PC-3 (cell line): ENCODE measurements around the gene TMEM123.

Source experiments
- EZH2 ChIP-seq: fragments of 300-600 bp; sonication (generic); IDR thresholded peaks from one replicate; pipeline ENCODE4 v1.6.1; 2017; ENCODE audit warnings: antibody characterized with exemption, mild to moderate bottlenecking, low read length; ENCODE audit not compliant: unreplicated experiment
- EZH2phosphoT487 ChIP-seq: fragments of 300-600 bp; sonication (generic); IDR thresholded peaks from 2 replicates; pipeline ENCODE4 v1.6.1; 2018; ENCODE audit warnings: mild to moderate bottlenecking, antibody characterized with exemption, low read length, borderline replicate concordance
- TF ChIP-seq, protein P1 (sequence below): fragments of 300-600 bp; sonication (generic); conservative IDR thresholded peaks from 2 replicates; pipeline ENCODE4 v1.5.1; 2017; ENCODE audit warnings: antibody characterized with exemption, low read depth, mild to moderate bottlenecking, low read length

DNA sequence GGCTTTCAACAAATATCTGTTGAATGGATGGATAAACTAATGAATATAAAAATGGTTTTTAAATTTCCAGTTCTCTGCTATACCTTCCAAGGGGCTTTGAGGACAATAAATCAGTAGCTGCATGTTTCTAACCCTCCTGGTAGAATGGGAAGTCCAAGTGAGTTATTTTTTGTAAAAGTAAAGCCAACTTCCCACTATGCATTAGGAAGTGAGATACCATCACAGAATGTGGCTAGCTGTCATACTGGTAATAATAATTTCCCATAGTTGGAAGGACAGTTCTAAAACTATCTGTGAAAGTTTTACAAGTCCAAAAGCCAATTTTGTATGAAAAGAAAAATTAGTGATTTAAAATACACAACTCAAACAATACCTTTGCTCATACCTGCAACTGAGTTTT is 50.0 kb downstream of the TMEM123 start:
- TF ChIP-seq, protein P1, sequence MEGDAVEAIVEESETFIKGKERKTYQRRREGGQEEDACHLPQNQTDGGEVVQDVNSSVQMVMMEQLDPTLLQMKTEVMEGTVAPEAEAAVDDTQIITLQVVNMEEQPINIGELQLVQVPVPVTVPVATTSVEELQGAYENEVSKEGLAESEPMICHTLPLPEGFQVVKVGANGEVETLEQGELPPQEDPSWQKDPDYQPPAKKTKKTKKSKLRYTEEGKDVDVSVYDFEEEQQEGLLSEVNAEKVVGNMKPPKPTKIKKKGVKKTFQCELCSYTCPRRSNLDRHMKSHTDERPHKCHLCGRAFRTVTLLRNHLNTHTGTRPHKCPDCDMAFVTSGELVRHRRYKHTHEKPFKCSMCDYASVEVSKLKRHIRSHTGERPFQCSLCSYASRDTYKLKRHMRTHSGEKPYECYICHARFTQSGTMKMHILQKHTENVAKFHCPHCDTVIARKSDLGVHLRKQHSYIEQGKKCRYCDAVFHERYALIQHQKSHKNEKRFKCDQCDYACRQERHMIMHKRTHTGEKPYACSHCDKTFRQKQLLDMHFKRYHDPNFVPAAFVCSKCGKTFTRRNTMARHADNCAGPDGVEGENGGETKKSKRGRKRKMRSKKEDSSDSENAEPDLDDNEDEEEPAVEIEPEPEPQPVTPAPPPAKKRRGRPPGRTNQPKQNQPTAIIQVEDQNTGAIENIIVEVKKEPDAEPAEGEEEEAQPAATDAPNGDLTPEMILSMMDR = no peak
- TF ChIP-seq EZH2 = no peak
- TF ChIP-seq EZH2phosphoT487 = no peak
